A549 (cell line): ENCODE results near the gene RERE.

ENCODE experiments used
- CBX8 ChIP-seq: fragments of 200-600 bp; sonication (generic); IDR thresholded peaks from 2 replicates; pipeline ENCODE4 v1.6.1; 2016
- ESRRA ChIP-seq: fragments of 150-350 bp; IDR thresholded peaks from 2 replicates; pipeline ENCODE4 v1.6.1; 2014; ENCODE audit warnings: mild to moderate bottlenecking, low read length, borderline replicate concordance
- HDAC2 ChIP-seq: fragments of 200-600 bp; sonication (generic); IDR thresholded peaks from 2 replicates; pipeline ENCODE4 v1.6.1; 2016
- MYC ChIP-seq: IDR thresholded peaks from 2 replicates; pipeline ENCODE4 v1.6.1; 2012; ENCODE audit warnings: mild to moderate bottlenecking, inconsistent platforms, low read length, improper control_type of control experiment, borderline replicate concordance
- POLR2A ChIP-seq: IDR thresholded peaks from 2 replicates; pipeline ENCODE4 v1.6.1; 2012; ENCODE audit warnings: mild to moderate bottlenecking, low read length
- POLR2AphosphoS2 ChIP-seq: conservative IDR thresholded peaks from 2 replicates; pipeline ENCODE4 v1.6.1; 2012; ENCODE audit warnings: low read length, improper control_type of control experiment, inconsistent platforms
- ZC3H11A ChIP-seq: fragments of 450-650 bp; IDR thresholded peaks from 2 replicates; pipeline ENCODE4 v1.6.1; 2014; ENCODE audit warnings: antibody characterized with exemption, mild to moderate bottlenecking
- ZFP36 ChIP-seq: fragments of 450-650 bp; IDR thresholded peaks from 2 replicates; pipeline ENCODE4 v1.6.1; 2014; ENCODE audit warnings: borderline replicate concordance; ENCODE audit not compliant: partially characterized antibody
- ZSCAN20 ChIP-seq: fragments of 250-450 bp; sonication (Bioruptor Pico); IDR thresholded peaks from 2 replicates; pipeline ENCODE4 v1.8.0; 2022; ENCODE audit warnings: mild to moderate bottlenecking, moderate library complexity
- TF ChIP-seq, protein P1 (sequence below): fragments of >200 bp; sonication (Bioruptor Twin); formaldehyde crosslinking; IDR thresholded peaks from 3 replicates; pipeline ENCODE4 v1.5.1; 2016
- TF ChIP-seq, protein P2 (sequence below): IDR thresholded peaks from 2 replicates; pipeline ENCODE4 v1.6.1; 2012
- TF ChIP-seq, protein P3 (sequence below): fragments of 200-600 bp; sonication (generic); IDR thresholded peaks from 2 replicates; pipeline ENCODE4 v1.6.1; 2016; ENCODE audit warnings: antibody characterized with exemption, mild to moderate bottlenecking, moderate library complexity
- TF ChIP-seq, protein P4 (sequence below): IDR thresholded peaks from 2 replicates; pipeline ENCODE4 v1.6.1; 2012
- TF ChIP-seq, protein P5 (sequence below): IDR thresholded peaks from 2 replicates; pipeline ENCODE4 v1.6.1; 2012; ENCODE audit warnings: low read depth, borderline replicate concordance

DNA sequence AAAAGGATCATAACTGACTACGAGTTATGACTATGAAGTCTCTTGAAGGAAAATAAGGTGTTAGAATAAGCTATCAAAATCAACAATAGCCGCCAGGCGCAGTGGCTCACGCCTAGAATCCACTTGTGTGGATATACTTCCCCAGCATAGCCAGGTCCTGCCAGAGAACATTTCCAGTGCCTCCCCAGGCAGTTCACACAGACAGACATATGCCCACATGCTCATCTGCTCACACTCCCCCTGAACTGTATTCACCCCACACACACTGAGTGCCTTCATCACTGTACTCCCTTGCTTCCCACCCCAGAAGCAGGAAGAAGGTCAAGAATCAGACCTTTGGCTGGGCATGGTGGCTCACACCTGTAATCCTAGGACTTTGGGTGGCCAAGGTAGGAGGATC, 6.5 kb downstream of the RERE start:
- no peak for TF ChIP-seq MYC
- TF ChIP-seq ZC3H11A = no peak
- TF ChIP-seq, protein P1, sequence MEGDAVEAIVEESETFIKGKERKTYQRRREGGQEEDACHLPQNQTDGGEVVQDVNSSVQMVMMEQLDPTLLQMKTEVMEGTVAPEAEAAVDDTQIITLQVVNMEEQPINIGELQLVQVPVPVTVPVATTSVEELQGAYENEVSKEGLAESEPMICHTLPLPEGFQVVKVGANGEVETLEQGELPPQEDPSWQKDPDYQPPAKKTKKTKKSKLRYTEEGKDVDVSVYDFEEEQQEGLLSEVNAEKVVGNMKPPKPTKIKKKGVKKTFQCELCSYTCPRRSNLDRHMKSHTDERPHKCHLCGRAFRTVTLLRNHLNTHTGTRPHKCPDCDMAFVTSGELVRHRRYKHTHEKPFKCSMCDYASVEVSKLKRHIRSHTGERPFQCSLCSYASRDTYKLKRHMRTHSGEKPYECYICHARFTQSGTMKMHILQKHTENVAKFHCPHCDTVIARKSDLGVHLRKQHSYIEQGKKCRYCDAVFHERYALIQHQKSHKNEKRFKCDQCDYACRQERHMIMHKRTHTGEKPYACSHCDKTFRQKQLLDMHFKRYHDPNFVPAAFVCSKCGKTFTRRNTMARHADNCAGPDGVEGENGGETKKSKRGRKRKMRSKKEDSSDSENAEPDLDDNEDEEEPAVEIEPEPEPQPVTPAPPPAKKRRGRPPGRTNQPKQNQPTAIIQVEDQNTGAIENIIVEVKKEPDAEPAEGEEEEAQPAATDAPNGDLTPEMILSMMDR = no peak
- no peak for TF ChIP-seq ZSCAN20 (CRISPR knock-in tag)
- TF ChIP-seq, protein P2, sequence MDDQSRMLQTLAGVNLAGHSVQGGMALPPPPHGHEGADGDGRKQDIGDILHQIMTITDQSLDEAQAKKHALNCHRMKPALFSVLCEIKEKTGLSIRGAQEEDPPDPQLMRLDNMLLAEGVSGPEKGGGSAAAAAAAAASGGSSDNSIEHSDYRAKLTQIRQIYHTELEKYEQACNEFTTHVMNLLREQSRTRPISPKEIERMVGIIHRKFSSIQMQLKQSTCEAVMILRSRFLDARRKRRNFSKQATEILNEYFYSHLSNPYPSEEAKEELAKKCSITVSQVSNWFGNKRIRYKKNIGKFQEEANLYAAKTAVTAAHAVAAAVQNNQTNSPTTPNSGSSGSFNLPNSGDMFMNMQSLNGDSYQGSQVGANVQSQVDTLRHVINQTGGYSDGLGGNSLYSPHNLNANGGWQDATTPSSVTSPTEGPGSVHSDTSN = no peak
- no peak for TF ChIP-seq ESRRA
- TF ChIP-seq, protein P3, sequence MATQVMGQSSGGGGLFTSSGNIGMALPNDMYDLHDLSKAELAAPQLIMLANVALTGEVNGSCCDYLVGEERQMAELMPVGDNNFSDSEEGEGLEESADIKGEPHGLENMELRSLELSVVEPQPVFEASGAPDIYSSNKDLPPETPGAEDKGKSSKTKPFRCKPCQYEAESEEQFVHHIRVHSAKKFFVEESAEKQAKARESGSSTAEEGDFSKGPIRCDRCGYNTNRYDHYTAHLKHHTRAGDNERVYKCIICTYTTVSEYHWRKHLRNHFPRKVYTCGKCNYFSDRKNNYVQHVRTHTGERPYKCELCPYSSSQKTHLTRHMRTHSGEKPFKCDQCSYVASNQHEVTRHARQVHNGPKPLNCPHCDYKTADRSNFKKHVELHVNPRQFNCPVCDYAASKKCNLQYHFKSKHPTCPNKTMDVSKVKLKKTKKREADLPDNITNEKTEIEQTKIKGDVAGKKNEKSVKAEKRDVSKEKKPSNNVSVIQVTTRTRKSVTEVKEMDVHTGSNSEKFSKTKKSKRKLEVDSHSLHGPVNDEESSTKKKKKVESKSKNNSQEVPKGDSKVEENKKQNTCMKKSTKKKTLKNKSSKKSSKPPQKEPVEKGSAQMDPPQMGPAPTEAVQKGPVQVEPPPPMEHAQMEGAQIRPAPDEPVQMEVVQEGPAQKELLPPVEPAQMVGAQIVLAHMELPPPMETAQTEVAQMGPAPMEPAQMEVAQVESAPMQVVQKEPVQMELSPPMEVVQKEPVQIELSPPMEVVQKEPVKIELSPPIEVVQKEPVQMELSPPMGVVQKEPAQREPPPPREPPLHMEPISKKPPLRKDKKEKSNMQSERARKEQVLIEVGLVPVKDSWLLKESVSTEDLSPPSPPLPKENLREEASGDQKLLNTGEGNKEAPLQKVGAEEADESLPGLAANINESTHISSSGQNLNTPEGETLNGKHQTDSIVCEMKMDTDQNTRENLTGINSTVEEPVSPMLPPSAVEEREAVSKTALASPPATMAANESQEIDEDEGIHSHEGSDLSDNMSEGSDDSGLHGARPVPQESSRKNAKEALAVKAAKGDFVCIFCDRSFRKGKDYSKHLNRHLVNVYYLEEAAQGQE = no peak
- TF ChIP-seq CBX8 = no peak
- no peak for TF ChIP-seq POLR2AphosphoS2
- TF ChIP-seq ZFP36 = no peak
- TF ChIP-seq POLR2A = no peak
- TF ChIP-seq, protein P4, sequence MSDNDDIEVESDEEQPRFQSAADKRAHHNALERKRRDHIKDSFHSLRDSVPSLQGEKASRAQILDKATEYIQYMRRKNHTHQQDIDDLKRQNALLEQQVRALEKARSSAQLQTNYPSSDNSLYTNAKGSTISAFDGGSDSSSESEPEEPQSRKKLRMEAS = no peak
- TF ChIP-seq, protein P5, sequence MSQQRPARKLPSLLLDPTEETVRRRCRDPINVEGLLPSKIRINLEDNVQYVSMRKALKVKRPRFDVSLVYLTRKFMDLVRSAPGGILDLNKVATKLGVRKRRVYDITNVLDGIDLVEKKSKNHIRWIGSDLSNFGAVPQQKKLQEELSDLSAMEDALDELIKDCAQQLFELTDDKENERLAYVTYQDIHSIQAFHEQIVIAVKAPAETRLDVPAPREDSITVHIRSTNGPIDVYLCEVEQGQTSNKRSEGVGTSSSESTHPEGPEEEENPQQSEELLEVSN = no peak
- TF ChIP-seq HDAC2 = no peak
